Eye (tissue), 1 donor: ENCODE measurements around the gene ATXN1.
"Not testable (repeated sequence)": the region's sequence is repeated elsewhere in the genome, so short reads cannot be mapped to it uniquely, and the experiment has no call there.

ENCODE experiments used
- DNase-seq: peaks from one replicate; pipeline ENCODE4 v3.0.0-alpha.2; 2015

Gene ATXN1

GRCh38 chr6:16263464-16264099, 497.7 kb downstream of the ATXN1 start:
- DNase-seq: not testable (repeated sequence)

DNA sequence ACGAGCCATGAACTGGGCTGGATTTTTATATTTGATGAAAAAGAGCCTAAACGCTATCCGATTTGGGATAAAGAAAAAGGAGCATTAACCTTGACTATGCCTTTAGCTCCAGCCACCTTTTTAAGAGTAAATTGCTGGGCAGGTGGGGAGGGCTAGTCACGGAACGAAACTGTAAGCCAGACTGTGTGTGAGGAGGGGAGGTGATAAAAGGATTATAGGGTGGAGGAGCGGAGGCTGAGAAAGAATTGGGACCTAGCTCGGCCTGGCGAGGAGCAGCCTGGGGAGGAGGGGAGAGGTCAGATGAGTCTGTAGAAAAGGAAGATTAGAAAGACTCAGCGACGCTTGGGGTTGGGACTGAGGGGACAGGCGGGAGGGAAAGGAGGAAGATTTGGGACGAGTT, 498.5 kb downstream of the ATXN1 start:
- not testable (repeated sequence) for DNase-seq

DNA sequence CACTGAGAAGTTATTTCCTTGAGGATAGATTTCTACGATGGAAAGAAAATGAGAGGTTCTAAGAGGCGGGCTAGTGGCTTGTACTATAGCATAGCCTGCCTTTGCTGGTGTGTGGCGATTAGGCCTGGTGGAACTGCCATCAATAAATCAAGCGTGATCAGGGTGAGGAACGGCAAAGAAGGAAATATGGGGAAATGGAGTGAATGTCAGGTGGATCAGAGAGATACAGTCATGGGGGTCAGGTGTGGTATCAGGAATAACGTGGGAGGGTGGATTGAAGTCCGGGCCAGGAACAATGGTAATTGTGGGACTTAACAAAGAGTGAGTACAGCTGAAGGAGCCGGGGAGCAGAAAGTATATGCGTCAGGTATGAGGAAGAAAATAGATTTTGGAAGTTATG, 500.7 kb downstream of the ATXN1 start:
- DNase-seq: not testable (repeated sequence)

DNA sequence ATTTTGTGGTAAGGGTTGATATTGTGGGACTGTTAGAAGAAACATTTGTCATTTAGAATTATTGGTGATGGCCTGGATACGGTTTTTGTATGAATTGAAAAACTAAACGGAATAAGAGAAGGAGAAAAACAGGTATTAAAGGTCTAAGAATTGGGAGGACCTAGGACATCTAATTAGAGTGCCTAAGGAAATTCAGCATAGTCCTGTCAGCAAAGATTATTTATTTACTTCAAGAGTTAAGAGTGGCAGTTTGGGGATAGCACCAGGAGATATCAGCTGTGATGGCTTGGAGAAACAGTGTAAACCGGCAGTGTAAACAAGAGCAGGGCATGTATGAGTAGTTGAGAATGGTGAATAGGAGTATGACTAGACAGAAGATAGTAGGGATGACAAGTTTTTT, 501.7 kb downstream of the ATXN1 start:
- not testable (repeated sequence) for DNase-seq

- no peak for DNase-seq
Measured at GRCh38 chr6:16258709-16259075, 502.6 kb downstream of the ATXN1 start.

- DNase-seq: no peak
Measured at GRCh38 chr6:16257999-16258708, 503.1 kb downstream of the ATXN1 start.

DNA sequence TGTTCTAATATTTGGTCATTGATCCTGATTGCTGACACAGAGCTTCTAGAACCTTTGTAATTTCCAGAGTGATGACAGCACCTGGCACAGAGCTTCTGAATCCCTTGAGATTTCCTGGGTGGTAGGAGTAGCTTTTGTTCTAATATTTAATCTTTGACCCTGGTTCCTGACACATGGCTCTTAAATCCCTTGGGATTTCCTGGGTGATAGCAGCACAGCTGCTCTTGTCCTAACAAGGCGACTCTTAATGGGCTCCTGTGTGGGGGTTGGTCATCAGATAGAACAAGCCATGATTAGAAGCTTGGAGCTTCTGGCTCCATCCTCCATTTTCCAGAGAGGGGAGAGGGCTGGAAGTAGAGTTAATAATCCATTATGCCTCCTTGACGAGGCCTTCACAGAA, 504.5 kb downstream of the ATXN1 start:
- peak; percentile 25 for DNase-seq

- DNase-seq: no peak
Measured at GRCh38 chr6:16254535-16254934, 506.7 kb downstream of the ATXN1 start.

DNA sequence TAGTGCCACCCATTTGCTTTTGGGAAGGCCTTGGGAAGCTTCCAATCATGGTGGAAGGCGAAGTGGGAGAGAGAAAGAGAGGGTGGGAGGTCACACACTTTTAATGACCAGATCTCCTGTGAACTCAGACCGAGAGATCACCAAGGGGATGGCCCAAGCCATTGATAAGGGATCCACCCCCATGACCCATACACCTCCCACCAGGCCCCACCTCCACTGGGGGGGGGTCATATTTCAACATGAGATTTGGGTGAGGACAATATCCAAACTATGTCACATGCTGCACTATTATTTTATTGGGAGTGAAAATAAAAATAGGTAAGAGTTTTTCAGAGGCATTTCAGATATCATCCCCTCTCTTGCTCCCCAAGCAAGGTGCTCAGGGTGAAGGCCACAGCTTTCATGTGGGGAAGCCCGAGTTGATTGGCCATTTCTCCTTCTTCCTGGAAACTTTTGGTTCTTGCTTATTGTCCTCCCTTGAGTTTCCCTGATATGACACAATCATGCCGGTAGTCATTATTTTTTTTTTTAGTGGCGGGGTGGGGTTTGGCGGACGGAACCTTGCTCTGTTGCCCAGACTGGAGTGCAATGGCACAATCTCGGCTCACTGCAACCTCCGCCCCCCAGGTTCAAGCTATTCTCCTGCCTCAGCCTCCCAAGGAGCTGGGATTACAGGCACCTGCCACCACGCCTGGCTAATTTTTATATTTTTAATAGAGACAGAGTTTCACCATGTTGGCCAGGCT, 507.7 kb downstream of the ATXN1 start:
- DNase-seq: no peak

DNA sequence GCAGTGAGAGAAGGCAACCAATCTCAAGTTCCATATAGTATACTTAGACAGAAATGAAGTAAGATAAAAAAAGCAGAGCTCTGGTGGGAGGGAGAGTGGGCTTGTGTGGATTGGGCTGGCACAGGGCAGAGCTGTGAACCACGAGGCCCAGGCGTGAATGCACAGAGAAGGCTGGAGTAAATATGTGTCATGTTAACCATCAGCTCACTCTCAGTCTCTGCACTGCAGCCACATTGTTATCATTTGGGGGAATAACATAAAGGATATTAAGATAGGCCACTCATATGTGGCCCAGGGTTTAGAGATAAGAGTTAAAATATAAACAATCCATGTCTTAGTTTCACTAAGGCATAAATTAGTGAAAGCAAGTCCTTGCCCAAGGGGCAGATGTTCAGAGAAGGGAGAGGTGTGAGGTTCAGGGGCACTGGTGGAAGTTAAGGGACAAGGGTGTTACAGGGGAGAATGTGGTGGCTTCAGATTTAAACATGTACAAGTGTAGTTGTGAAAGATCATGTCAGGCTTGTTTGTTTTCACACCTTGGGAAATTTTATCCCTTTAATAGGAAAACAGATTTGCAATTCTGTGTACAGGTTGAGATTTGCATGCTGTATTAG, 508.5 kb downstream of the ATXN1 start:
- no peak for DNase-seq

GRCh38 chr6:16251706-16252105, 509.6 kb downstream of the ATXN1 start:
- DNase-seq: no peak

DNA sequence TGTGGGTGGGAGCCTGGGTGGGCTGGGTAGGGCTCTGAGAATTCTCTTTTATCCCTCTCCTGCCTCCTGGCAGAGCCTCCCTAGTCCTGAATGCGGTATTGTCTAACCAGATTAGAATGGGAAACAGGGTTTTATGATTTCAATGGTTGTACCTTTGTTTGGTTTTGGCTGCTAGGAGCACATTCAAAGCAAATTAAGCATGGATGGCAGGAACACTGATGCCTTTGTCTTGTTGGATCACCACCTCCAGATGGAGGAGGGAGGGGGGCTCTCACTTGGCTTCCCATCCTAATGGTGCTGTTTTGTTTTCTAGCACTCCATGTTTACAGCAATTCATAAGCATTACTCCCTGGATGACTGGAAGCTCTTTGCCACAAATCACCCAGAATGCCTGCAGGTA, 511.3 kb downstream of the ATXN1 start:
- peak; percentile 65 for DNase-seq
